Activated CD8-positive, alpha-beta memory T cell treated with anti-CD3 and anti-CD28 coated beads for 1 hour (primary cell): ENCODE data around the gene CTIF.

ENCODE experiments used
- DNase-seq, 2 donors: peaks; one replicate each; pipeline ENCODE4 v3.0.0-alpha.2; 2020; ENCODE audit warnings: low read depth in 1 of 2; ENCODE audit errors: extremely low read depth in 1 of 2

Gene CTIF

DNA sequence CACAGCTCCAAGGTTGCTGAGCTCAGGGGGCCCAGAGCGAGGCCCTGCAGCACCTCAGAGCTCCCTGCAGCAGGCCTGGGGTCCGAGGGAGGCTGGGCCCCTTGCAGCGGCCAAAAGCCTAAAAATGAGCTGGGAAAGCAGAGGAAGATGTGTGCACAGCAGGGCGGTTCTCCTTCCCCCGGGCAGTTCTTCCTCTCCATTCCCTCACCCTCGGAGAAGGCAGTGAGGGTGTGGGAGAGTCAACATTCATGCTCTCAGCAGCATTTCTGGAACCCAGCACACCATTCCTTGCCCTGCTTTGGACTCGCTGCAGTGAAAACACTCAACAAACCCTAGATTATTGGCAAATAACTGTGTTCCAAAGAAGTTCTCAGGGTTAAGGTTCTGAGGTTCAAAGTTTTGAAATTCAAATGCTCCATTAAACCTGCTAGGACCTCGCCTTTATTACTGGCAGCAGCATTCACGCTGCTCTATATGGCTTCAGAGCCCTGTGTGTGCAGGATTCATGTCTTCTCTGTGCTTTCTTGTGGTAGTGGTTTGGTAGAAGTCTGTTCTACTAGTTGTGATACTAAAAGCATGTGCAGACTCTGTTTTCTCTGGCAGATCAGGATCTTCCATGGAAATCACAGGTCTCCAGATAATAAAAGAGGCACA lies 79.1 kb downstream of the CTIF start:
- no peak for DNase-seq

DNA sequence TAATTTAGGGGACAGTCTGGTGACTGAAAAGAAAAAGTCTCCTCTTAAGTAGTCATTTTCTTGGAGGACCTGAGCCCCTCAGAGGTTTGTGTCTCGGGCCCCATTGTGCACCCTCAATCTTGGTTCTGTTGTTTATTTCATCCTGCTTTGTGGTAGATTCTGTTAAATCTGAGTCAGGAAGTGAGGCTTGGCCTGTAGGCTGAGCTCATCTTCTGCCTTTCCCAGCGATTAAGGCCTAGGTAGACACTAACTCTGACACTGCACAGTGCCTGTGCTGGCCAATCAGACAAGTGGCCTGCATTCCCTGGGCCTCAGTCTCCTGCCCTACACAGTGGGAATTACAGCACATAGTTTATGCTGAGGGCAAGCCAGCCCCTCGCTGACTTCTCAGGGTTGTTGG lies 80.2 kb downstream of the CTIF start:
- no peak for DNase-seq

DNA sequence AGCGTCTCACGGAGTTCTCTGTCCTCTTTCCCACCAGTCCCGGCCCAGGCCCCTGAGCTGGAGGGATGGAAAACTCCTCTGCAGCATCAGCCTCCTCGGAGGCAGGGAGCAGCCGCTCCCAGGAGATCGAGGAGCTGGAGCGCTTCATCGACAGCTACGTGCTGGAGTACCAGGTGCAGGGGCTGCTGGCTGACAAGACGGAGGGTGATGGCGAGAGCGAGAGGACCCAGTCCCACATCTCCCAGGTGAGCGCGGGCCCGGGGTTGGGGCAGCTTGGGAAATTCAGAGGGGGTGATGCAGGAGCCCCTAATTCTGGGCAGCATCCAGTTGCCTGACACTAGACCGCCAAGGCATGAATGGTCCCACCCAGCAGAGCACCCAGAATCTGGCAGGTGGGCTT lies 80.7 kb downstream of the CTIF start:
- no peak for DNase-seq

DNA sequence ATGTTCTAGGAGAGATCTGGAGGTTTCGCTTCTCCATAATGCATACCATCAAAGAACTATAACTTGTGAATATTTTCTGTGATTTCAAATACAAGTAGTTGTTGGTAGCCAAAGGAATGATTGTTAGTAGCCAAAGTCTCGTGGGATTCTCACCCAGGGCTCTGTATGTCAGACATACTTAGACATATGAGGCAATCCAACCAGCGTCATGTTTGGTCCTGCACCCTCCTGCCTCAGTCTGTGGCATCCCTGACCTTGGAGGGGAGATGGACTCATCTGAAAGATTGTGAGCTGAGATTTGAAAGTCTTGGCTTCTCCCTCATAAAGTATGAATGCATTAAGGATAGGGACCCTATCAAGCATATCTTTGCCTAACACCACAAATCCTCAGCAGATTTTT lies 81.2 kb downstream of the CTIF start:
- DNase-seq: no peak

DNA sequence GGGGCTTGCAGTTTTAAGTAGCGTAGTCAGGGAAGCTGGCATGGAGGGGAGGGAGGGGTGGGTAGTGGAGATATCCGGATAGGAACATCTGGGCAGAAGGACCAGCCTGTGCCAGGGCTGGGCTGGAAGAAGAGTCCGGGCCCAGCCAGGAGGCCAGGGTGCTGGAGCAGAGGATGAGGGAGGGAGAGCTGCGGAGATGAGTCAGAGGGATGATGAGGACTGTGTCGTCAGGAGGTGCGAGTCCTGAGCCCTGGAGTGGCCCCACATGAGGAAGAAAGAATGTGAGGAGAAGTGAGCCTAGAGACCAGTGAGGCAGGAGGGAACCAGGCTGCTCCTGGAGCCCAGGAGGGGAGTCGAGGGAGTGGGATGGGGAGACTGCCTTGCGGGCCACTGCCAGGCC lies 82.4 kb downstream of the CTIF start:
- DNase-seq: no peak

DNA sequence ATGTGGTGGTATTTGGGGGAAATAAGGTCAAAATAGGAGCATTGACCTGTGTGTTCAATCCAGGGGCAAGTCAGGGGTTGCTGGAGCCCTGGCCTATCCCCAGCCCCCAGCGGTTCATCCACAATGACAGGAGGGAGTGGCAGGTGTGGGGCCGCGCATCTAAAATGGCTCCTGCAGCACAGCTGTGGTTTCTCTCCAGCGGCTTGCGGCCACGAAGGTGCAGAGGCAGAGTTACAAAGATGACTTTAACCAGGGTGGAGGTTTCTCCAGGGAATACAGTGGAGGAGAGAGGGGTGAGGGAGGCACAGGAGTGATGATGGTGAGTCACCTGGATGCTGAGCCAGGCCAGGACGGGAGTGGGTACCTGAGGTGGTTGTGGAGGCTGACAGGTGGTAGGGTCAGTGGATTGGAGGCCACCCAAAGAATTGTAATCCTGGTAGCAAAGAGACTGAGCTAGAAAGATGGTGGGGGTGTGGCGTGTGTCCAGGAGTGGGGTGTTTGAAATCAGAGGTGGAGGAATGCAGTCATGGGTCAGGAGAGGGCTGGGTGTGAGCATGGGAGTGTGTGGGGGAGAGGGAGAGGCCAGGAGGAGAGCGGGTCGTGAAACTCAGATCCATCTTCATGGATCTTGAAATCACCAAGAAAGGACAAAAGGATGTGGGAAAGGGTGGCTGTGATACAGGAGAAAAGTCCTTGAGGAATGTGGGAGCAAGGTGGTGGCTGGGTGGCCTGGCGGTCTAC lies 83.2 kb downstream of the CTIF start:
- no peak for DNase-seq

DNA sequence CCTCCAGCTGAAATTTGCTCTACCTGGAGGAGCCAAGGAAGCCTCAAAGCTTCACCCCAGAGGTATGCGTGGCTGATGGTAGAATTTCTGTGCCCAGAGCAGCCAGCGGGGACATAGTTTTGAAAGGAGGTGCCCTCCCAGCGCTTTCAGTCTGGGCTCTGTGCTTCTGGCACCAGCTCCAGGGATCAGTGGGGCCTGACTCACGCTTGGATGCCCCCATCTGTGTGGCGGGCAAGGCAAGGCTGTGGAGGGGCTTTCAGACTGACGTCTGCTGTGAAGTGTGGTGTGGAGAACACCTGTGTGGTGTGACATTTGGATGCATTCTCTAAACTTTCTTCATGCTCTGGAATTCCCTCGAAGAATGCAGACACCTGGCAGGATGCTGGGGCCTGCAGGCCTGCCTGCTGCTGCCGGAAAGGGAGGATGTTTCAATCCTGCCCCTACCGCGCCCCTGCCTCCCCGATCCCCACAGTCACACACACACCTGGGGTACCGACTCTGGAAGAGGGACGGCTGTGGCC lies 84.1 kb downstream of the CTIF start:
- DNase-seq: no peak

DNA sequence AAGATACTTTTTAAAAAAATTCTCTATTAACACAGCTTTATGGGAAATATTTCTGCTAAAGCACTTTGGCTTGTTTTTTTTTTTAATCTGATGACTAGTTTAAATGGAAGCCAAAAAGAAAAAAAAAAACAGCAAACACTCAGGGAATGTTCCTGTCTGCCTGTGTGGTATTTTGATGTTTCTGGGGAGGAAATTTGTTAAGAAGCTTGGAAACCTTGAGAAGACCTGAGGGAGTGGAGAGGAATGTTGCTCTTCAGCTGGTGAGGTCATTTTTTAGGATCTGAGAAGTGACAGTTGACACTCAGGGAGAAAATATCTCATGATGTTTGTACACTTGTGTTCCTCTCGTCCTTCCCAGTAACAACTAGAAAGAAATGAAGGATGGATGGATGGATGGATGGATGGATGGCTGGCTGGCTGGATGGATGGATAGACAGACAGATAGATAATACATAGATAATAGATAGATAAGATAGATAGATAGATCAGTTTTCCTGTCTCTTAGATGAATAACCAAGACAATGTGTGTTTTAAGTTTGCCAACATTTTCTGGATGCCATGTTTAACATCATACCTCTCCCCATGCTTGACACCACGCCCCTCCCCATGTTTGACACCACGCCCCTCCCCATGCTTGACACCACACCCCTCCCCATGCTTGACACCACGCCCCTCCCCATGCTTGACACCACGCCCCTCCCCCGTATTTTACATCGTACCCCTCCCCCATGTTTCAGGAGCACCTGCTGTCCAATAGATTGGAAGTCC lies 84.8 kb downstream of the CTIF start:
- DNase-seq: no peak

DNA sequence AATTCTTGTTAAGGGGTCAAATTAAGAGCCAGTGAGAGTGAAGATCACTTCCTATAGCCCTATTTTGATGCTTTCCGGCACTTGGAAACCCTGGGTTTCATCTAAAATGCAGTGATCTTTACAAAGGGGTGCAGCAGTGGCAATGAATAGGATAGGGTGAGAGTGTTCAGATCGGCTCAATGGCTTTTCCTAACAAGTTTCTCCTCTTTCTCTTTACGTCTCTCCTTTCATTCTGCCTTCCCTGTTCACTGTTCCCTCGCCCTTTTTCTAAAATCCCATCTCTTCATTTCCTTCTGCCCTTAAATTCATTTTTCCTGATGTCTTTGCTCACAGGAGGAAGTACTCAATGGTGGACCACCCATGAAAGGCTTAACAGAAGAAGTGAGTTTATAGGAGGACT lies 86.0 kb downstream of the CTIF start:
- no peak for DNase-seq

DNA sequence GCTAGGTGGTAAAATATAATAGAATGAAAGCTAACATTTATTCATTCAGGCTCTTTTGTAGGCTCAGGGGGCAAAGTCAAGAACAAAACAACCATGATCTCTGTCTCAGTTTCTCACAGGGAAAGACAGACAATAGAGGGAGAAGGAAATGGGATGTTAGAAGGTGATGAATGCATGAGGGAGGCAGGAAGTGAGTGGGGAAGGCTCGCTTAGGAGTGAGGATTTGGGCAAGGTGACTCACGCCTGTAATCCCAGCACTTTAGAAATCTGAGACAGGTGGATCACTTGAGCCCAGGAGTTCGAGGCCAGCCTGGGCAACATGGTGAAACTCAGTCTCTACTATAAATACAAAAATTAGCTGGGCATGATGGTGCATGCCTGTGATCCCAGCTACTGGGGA lies 88.4 kb downstream of the CTIF start:
- no peak for DNase-seq

DNA sequence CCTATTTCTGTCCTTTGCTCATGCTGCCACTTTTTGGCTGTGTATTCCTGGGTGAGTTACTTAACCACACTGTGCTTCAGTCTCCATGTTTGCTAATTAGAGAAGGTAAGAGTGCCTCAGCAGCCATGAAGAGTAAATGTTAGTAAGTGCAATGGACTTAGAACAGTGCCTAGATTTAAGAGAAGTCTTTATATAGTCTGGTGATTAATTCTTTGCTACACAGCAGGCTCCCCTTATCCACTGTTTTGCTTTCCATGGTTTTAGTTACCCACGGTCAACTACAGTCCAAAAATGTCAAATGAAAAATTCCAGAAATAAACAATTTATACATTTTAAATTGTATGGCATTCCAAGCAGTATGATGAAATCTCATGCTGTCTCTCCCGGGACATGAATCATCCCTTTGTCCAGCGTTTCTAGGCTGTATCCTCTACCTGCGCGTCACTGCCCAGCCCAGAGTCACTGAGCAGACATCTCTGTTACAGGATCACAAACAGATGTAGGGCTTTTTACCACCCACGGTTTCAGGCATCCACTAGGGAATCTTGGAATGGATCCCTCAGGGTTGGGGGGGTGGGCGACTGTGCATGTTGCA lies 91.0 kb downstream of the CTIF start:
- DNase-seq: no peak

DNA sequence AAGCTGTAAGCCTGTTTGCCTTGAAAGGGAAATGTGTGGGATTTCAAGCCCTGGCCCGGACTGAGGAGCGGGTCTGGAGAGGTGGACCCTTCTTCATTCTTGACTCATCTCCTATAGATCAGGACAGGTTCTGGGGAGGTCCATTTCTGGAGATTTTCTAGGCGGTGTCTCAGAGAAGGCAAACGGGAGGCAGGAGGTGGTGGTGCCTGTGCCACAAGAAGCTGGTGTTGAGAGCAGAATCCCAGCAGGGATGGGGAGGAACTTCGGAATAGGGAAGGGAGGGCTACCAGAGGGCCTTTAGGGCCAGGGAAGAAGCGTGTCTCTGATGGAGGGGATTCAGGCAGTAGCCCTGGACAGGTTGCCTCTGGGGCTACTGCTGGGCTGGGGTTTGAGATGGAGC lies 93.0 kb downstream of the CTIF start:
- DNase-seq: no peak

DNA sequence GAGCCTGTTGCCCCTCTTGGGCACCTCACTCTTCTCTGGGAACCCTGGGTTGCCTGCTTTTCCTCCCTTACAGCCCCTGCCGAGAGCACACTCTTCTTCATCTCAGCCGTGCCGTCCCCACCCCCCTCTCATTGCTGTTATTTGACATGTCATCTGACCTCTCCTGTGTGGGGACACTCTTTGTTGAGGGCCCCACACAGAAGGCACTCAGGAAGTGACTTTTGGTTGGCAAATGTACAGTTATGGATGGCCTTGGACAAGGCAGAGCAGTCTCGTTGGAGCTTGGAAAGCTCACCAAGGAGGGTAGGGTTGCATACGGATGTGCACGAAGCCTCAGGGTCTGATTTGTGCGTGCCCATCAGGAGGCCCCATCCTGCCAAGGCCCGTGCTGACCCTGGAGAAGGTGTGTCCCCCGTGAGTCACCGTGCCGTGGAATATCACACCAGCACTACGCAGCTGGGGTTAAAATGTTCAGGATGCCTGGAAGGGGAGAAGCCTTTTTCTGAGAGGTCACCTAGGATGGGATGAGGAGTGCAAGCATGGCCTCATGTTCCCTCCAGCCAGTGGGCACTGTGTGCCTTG lies 93.9 kb downstream of the CTIF start:
- DNase-seq: no peak

DNA sequence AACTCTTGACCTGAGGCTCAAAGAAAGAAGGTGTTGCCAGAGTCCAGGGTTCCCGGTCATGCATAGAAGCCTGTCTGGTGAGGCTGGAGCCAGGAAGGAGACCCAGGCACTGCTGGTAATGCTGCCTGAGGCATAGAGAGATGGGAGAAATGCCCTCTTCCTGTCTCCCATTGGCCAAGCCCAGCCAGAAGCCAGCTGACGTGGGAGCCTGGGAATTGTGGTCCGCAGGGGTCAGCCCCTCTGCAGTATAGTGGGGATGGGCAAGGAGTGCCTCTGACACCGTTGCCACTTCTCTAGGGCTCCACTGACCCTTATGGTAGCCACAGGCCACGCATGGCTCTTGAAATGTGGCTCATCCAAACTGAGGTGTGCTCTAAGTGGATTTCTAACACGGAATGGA lies 95.7 kb downstream of the CTIF start:
- DNase-seq: no peak

DNA sequence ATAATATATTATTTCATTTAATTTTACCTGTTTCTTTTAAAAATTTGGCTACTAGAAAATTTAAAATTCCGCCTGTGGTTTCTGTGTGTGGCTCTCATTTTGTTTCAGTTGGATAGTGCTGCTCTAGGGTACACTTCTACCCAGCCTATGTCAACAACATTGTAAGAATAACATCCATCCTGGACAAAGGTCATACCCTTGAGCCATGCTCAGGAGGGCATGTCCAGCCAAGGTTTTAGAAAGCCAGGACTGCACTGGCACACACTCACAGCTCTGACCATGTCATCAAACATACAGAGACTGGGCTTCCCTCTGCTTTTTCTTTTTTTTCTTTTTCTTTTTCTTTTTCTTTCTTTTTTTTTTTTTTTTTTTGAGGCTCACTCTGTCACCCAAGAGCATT lies 96.1 kb downstream of the CTIF start:
- no peak for DNase-seq

DNA sequence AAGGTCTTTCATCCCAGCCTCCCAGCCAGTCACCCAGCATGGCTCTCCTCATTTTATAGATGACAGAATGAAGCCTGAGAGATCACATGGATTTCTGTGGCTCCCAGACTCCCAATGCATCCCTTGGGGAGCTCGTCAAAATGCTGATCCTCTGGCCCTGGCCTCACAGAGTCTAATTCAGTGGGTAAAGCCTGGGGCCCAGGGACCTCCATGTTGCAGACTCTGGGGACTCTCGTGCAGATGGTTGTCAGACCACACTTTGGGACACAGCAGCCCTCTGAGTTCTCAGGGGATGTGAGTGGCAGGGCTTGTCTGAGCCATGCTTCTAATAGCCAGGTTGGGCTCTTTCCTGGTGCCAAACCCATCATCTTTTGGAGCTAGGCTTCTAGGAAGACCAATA lies 97.0 kb downstream of the CTIF start:
- DNase-seq: no peak

DNA sequence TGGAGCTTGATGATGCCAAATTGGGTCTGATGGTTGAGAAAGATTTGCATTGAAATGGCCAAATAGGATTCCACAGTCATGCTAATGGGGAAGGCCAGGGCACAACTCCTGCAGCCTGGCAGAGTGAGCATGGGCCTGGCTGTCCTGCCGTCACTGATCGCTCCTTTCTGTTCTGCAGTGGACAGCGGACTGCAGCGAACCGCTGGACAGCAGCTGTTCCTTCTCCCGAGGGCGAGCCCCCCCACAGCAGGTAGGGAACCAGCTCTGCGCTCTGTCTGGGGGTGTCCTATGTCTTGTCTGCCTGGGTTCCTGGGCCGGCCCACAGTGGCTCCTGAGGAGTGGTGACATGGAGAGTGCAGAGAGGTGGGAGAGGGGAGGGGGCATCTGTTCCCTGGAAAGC lies 97.6 kb downstream of the CTIF start:
- no peak for DNase-seq

DNA sequence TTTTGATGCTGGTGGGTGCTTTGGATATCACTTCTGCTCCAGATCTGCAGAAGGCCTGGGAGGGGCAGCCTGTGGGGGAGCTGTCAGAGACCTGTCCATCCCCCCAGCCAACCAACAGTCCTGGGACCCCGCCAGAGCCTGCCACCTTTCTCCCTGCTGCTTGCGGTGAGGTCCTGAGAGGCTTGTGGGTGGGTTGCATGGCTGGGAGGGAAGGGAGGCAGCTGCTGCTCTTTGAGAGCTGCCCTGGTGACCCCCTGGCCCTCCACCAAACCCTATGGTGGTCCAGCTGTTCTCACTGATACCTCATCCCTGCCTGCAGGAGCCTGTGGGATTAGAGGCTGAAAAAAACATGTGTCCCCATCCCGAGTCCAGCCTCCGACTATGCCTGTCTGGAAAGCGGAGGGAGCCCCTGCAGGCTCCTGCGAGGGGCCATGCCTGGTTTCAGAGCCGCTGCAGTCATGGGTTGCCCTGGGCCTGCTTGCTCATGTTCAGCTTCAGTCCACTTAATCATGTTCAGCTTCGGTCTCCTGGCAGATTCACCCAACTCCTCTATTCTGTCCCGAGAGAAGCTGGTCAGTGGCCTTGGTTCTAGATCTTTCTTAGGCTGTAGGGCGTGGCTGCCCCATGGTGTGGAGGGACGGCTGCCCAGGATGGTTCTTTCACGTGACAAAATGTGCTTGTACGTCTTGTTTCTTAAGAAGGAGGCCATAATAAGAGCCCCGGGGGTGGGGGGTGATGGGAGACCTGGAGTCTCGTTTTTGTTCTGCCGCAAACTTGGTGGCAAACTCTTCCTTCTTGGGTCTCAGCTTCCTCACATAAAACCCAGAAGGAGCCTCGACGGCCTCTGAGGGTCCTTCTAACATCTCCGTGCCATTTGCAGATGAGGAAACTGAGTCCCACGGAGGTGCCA lies 98.5 kb downstream of the CTIF start:
- no peak for DNase-seq

DNA sequence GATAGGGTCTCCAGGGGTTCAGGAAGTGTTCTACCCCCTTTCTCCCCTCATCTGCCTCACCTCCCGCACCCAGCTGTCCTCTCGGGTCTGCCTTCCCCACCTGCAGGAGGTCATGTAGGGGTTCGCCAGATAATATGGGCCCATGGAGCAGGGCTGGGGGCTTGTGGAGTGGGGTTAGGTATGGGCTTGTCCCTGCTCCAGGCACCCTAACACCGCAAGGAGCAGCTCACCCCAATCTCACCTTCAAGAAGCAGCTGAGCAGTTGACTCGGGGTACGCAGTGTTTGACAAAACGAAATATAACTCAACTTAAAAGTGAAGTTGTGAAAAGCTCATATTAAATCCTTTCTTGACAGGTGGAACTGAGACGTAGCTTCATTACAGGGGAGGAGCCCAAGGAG lies 99.6 kb downstream of the CTIF start:
- DNase-seq: no peak
